WI38 (cell line): Measurements from ENCODE around the gene SBK3.
"Not testable (repeated sequence)": the region's sequence is repeated elsewhere in the genome, so short reads cannot be mapped to it uniquely, and the experiment has no call there.

Experiments
- H3K4me3 ChIP-seq: 2 replicates; pipeline ENCODE4 v1.5.1; 2011; ENCODE audit warnings: low read depth, mild to moderate bottlenecking, control low read depth, low read length
- CTCF ChIP-seq: IDR thresholded peaks from 2 replicates; pipeline ENCODE4 v1.5.1; 2012; ENCODE audit warnings: low read depth, mild to moderate bottlenecking, control low read depth, low read length

Gene SBK3

DNA sequence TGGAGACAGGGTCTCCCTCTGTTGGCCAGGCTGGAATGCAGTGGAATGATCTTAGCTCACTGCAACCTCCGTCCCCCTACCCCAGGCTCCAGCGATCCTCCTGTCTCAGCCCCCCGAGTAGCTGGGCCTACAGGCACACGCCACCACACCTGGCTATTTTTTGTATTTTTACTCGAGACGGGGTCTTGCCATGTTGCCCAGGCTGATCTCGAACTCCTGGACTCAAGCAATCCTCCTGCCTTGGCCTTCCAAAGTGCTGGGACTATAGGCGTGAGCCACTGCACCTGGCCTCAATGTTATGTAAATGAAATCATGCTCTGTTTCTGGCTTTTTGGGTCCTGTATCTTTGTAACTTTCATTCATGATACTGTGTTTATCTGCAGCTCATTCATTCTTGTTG lies 43.4 kb upstream of the SBK3 start:
- H3K4me3 ChIP-seq, result no peak overlapping the region
- TF ChIP-seq CTCF, result no peak

GRCh38 chr19:55586976-55587668 lies 41.8 kb upstream of the SBK3 start:
- TF ChIP-seq CTCF, result no peak
- peak overlapping the region; percentile 50 for H3K4me3 ChIP-seq

GRCh38 chr19:55585658-55586339 lies 40.5 kb upstream of the SBK3 start:
- H3K4me3 ChIP-seq, result peak overlapping the region; percentile 37
- TF ChIP-seq CTCF, result no peak

GRCh38 chr19:55584871-55585270 lies 39.5 kb upstream of the SBK3 start:
- H3K4me3 ChIP-seq, result no peak overlapping the region
- no peak for TF ChIP-seq CTCF

GRCh38 chr19:55583897-55584296 lies 38.6 kb upstream of the SBK3 start:
- H3K4me3 ChIP-seq, result not testable (repeated sequence)

- H3K4me3 ChIP-seq, result not testable (repeated sequence)
Measured at GRCh38 chr19:55582284-55582683, 36.9 kb upstream of the SBK3 start.

GRCh38 chr19:55581823-55582223 lies 36.5 kb upstream of the SBK3 start:
- TF ChIP-seq CTCF, result no peak
- no peak overlapping the region for H3K4me3 ChIP-seq

- no peak for TF ChIP-seq CTCF
- H3K4me3 ChIP-seq, result peak overlapping the region; percentile 82
Measured at GRCh38 chr19:55581145-55581822, 35.9 kb upstream of the SBK3 start.
